ENCODE data around the gene COL4A4.

Gene COL4A4

GRCh38 chr2:226978300-226978699 is 185.7 kb downstream of the COL4A4 start:
- DNase-seq, result no peak

DNA sequence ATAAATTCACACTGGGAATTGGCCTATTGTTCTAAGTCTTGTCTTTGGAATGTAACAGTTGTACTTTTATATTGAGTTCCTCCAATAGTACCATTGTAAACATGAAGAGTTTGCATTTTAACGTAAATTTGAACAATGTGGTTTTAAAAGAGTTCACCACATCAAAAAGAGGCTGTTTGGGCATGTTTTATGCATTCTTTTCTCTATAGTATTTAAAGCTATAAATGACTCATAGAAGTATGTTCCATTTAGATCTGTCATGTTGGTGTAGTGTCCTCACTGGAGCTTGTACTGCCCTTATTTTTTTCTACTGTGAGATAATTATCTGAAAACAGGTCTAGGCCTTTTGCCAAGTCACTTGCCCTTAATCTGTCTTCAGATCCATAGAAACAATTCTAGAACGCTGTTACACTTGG is 186.2 kb downstream of the COL4A4 start:
- DNase-seq, result no peak

GRCh38 chr2:226973816-226974215 is 190.2 kb downstream of the COL4A4 start:
- no peak for DNase-seq

- no peak for DNase-seq
Observed at GRCh38 chr2:226971770-226972169, 192.2 kb downstream of the COL4A4 start.

GRCh38 chr2:226971084-226971483 is 192.9 kb downstream of the COL4A4 start:
- no peak for DNase-seq

GRCh38 chr2:226970362-226970761 is 193.6 kb downstream of the COL4A4 start:
- no peak for DNase-seq

GRCh38 chr2:226969417-226970080 is 194.5 kb downstream of the COL4A4 start:
- no peak for DNase-seq

DNA sequence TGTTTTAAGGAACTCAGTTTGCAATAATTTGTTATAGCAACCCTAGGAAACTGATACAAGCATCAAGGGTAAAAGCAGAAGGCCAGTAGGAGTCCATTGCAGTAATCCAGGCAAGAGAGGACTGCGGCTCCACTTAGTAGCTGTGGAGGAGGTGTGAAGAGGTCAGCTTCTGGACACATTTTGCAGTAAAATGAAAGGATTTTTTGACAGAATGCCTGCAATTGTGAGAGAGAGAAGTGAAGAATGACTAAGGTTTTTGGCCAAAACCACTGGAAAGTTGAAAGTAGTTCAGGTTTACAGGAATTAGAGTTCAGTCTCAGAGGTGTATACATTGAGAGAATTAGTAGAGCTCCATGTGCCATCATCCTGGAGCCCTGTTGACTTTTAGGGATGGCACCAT is 198.6 kb downstream of the COL4A4 start:
- DNase-seq, result no peak

GRCh38 chr2:226963528-226963927 is 200.5 kb downstream of the COL4A4 start:
- no peak for DNase-seq

DNA sequence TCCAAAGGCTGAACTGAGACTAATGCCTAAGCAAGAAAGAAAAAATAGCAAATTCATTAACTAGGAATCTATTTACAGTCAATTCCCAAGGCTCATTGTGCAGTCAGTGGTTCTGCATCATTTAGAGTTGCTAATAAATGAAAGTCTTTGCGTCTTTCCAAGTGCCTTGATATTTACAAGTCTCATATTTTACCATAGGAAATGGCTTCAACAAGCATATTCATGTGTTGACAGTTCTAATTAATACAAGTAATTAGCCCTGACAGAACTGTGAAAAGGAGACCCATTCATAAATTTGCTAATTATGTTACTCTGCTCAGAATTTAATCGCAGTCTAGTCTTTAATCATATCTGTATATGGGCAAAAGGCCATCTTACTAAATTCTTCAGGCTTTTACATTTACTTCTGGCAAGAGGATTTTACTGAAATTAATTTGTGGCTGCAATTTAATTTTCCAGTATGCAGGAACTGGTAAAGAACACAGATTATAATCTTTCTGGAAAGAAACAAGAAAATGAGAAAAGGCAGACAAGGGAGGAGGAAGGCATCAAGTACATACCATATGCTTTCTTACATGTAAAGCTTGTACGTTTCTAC is 201.7 kb downstream of the COL4A4 start:
- no peak for DNase-seq

GRCh38 chr2:226959418-226959817 is 204.6 kb downstream of the COL4A4 start:
- no peak for DNase-seq

DNA sequence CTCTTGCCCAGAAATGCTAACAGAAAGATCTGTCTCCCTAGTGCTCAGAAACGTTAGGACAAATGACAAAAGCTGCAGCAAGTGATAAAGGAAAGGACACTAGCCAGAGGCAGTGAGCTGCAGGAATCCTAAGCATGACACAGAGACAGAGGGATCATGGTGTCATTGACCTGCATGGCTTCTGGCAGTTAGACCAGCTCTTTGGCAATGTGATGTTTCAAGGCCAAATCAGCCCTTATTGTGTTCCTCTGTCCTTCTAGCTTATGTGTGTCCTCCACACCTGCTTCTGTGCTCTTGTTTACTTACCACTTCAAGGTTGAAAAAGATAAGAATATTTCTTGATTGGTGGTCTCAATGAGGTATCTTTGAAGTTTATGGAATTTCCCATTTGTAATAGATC is 207.3 kb downstream of the COL4A4 start:
- no peak for DNase-seq

DNA sequence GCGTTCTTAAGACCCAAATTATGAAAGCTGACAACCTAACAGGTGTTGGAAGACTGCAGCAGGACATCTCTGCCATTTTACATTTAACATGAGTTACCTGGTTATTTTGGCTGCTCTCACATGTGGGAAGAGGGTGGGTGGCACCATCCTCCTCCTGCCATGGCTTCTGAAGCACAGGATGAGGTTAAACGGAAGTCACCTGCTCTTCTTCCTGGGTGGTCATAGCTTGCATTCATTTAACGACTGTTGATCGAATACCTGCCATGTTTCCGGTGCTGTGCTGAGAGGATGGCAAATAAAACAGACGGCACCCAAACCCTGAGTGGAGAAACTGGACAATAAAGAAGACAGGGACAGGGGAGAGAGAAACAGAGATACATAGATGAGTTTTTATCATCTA is 210.2 kb downstream of the COL4A4 start:
- DNase-seq, result no peak

- no peak for DNase-seq
Observed at GRCh38 chr2:226953206-226953605, 210.8 kb downstream of the COL4A4 start.
